Osteocyte (in vitro differentiated cells): ENCODE results near the gene WDSUB1. TPM values are rescaled to one million over a fixed set of nuclear protein-coding genes. Genes with fewer than 3 reads are reported as not detected.

Experiments
- DNase-seq: peaks from one replicate; pipeline ENCODE4 v3.0.0; 2021; ENCODE audit warnings: mixed read lengths; ENCODE audit not compliant: unreplicated experiment; ENCODE audit errors: extremely low spot score
- H3K27ac Mint-ChIP-seq: one replicate; pipeline ENCODE4 v1.8.0; 2021; ENCODE audit warnings: mild to moderate bottlenecking, mixed read lengths; ENCODE audit not compliant: unreplicated experiment
- H3K27me3 Mint-ChIP-seq: one replicate; pipeline ENCODE4 v1.8.0; 2021; ENCODE audit warnings: mixed read lengths; ENCODE audit not compliant: unreplicated experiment
- H3K36me3 Mint-ChIP-seq: one replicate; pipeline ENCODE4 v1.8.0; 2021; ENCODE audit warnings: mixed read lengths; ENCODE audit not compliant: unreplicated experiment
- H3K4me1 Mint-ChIP-seq: one replicate; pipeline ENCODE4 v1.8.0; 2021; ENCODE audit warnings: mixed read lengths; ENCODE audit not compliant: unreplicated experiment
- H3K4me3 Mint-ChIP-seq: one replicate; pipeline ENCODE4 v1.8.0; 2021; ENCODE audit warnings: mild to moderate bottlenecking, moderate library complexity, mixed read lengths; ENCODE audit not compliant: unreplicated experiment
- H3K9me3 Mint-ChIP-seq: one replicate; pipeline ENCODE4 v1.8.0; 2021; ENCODE audit warnings: mixed read lengths; ENCODE audit not compliant: unreplicated experiment
- CTCF ChIP-seq: fragments of 200-600 bp; sonication (generic); IDR thresholded peaks from 2 replicates; pipeline ENCODE4 v1.5.0; 2021; ENCODE audit warnings: antibody characterized with exemption, mild to moderate bottlenecking, moderate library complexity
- total RNA-seq: library from RNA; stranded (reverse); gene quantifications from 2 replicates; pipeline ENCODE4 v1.2.1, GENCODE V29; 2021

WDSUB1 gene
- total RNA-seq, 1 donor from 2014 or later: 14.7 TPM

GRCh38 chr2:159267921-159268320 is 18.6 kb downstream of the WDSUB1 start:
- no peak for DNase-seq
- Mint-ChIP-seq H3K36me3 (peaks cover 42% of the 10 kb centered on the region), H3K4me3 (no peak overlapping the region), H3K27ac (no peak overlapping the region), H3K9me3 (no peaks in the 10 kb centered on the region), H3K27me3 (no peaks in the 10 kb centered on the region), H3K4me1 (peaks cover 18% of the 10 kb centered on the region)
- no peak for TF ChIP-seq CTCF

GRCh38 chr2:159266554-159266953 is 19.9 kb downstream of the WDSUB1 start:
- peaks cover 29% of the 10 kb centered on the region for H3K4me1 Mint-ChIP-seq
- H3K27ac Mint-ChIP-seq: no peak overlapping the region
- H3K27me3 Mint-ChIP-seq: no peaks in the 10 kb centered on the region
- H3K9me3 Mint-ChIP-seq: no peaks in the 10 kb centered on the region
- no peak overlapping the region for H3K4me3 Mint-ChIP-seq
- no peak for DNase-seq
- no peak for TF ChIP-seq CTCF
- H3K36me3 Mint-ChIP-seq: peaks cover 39% of the 10 kb centered on the region

GRCh38 chr2:159265171-159265576 is 21.3 kb downstream of the WDSUB1 start:
- Mint-ChIP-seq H3K27me3 (no peaks in the 10 kb centered on the region), H3K4me1 (peaks cover 29% of the 10 kb centered on the region), H3K4me3 (no peak overlapping the region), H3K36me3 (peaks cover 28% of the 10 kb centered on the region), H3K9me3 (no peaks in the 10 kb centered on the region), H3K27ac (no peak overlapping the region)
- no peak for TF ChIP-seq CTCF
- DNase-seq: no peak

GRCh38 chr2:159262904-159263303 is 23.6 kb downstream of the WDSUB1 start:
- no peaks in the 10 kb centered on the region for H3K9me3 Mint-ChIP-seq
- H3K27me3 Mint-ChIP-seq: no peaks in the 10 kb centered on the region
- peaks cover 33% of the 10 kb centered on the region for H3K4me1 Mint-ChIP-seq
- no peak for DNase-seq
- H3K27ac Mint-ChIP-seq: peak overlapping the region; percentile 80
- TF ChIP-seq CTCF: no peak
- H3K4me3 Mint-ChIP-seq: no peak overlapping the region
- peaks cover 24% of the 10 kb centered on the region for H3K36me3 Mint-ChIP-seq

GRCh38 chr2:159262226-159262625 is 24.3 kb downstream of the WDSUB1 start:
- H3K27me3 Mint-ChIP-seq: no peaks in the 10 kb centered on the region
- H3K27ac Mint-ChIP-seq: peak overlapping the region; percentile 80
- TF ChIP-seq CTCF: no peak
- no peak for DNase-seq
- H3K9me3 Mint-ChIP-seq: no peaks in the 10 kb centered on the region
- H3K4me3 Mint-ChIP-seq: peak overlapping the region; percentile 6
- peaks cover 29% of the 10 kb centered on the region for H3K4me1 Mint-ChIP-seq
- H3K36me3 Mint-ChIP-seq: peaks cover 24% of the 10 kb centered on the region
